Measurements from ENCODE around the gene NIPAL1.

NIPAL1 gene

DNA sequence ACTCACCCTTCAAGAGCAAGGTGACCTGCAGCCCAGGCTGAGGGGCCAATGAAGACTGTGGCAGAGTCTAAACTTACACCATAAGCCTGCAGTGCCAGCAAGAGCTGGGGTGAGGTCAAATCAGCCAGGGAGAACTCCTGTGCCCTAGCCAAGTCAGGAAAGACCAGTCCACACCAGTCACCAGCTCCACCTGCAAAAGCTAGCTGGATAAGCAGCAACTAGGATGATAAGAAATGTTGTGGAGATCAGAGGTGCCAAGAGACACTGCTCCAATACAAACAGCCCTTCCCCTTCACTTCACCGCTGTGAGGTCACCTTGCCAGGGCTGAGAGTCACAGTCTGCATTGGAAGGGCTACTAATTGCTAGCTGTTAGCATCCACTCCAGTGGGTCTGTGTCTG, 31.3 kb downstream of the NIPAL1 start:
- no peak overlapping the region for H2BK15ac ChIP-seq (ENCODE audit: low read length)
- H3K4me2 ChIP-seq (ENCODE audit: insufficient read depth, low read length, poor library complexity, severe bottlenecking), result no peak overlapping the region
- H3K14ac ChIP-seq (ENCODE audit: low read length), result no peak overlapping the region
- H4K91ac ChIP-seq (ENCODE audit: low read depth, low read length, poor library complexity), result no peak overlapping the region
- no peak overlapping the region for H2AK5ac ChIP-seq (ENCODE audit: low read depth, low read length)
- no peak overlapping the region for H2BK5ac ChIP-seq (ENCODE audit: low read length)
- H3K18ac ChIP-seq (ENCODE audit: low read length), result no peak overlapping the region
- no peak overlapping the region for H3K27ac ChIP-seq (replicated peaks; ENCODE audit: low read length)
- no peaks in the 10 kb centered on the region for H3K27me3 ChIP-seq (ENCODE audit: control insufficient read depth in 3 of 3, insufficient read depth in 3 of 3, low read depth in 1 of 3, low read length in 3 of 3)
- no peak overlapping the region for H3K23ac ChIP-seq (ENCODE audit: low read depth, low read length, poor library complexity)
- no peaks in the 10 kb centered on the region for H3K9me3 ChIP-seq (replicated peaks in 1 of 2; ENCODE audit: control insufficient read depth in 2 of 2, insufficient read depth in 1 of 2, low read depth in 1 of 2, low read length in 2 of 2)
- no peak overlapping the region for H3K4ac ChIP-seq (ENCODE audit: low read length)
- DNase-seq (ENCODE audit: low spot score), result no peak
- H3K4me3 ChIP-seq (ENCODE audit: low read length in 2 of 2), result no peak overlapping the region
- WGBS, 2 donors (ENCODE audit: extremely low coverage in 2 of 2, insufficient read length in 2 of 2, insufficient replicate concordance in 1 of 2), result no CpG with 5 or more reads among the region's 1 CpG
- no peak overlapping the region for H4K8ac ChIP-seq (ENCODE audit: low read depth, low read length)
- no peak overlapping the region for H2BK120ac ChIP-seq (ENCODE audit: low read depth, low read length)
- H3K36me3 ChIP-seq (replicated peaks in 1 of 2; ENCODE audit: control insufficient read depth in 2 of 2, insufficient read depth in 2 of 2, low read length in 2 of 2), result no peaks in the 10 kb centered on the region
- no peaks in the 10 kb centered on the region for H3K4me1 ChIP-seq (ENCODE audit: control insufficient read depth in 2 of 2, insufficient read depth in 1 of 2, low read depth in 1 of 2, low read length in 2 of 2)
- H2BK12ac ChIP-seq (ENCODE audit: low read length), result no peak overlapping the region
- H3K9ac ChIP-seq (ENCODE audit: low read depth, low read length, poor library complexity), result no peak overlapping the region
- H3K79me1 ChIP-seq (ENCODE audit: low read depth, low read length), result peaks cover 2% of the 10 kb centered on the region
- no peak overlapping the region for H2AFZ ChIP-seq (ENCODE audit: low read length)

DNA sequence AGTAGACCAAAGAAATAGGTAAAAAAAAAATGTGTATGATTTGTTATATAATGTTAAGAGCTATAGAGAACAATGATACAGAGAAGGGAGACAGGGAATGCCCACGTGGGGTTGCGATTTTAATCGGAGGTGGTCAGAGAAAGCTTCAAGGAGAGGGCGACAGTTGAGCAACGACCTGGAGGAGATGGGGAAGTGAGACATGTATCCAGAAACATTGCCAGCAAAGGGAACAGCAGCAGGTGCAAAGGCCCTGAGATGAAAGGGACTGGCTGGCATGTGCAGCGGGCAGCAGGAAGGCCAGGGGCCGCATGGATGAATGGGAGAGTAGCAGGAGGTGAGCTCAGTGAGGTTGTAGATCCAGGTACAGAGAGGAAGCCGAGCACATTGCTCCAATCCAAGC, 32.9 kb downstream of the NIPAL1 start:
- H2AK5ac ChIP-seq (ENCODE audit: low read depth, low read length), result no peak overlapping the region
- H3K9me3 ChIP-seq (replicated peaks in 1 of 2; ENCODE audit: control insufficient read depth in 2 of 2, insufficient read depth in 1 of 2, low read depth in 1 of 2, low read length in 2 of 2), result no peaks in the 10 kb centered on the region
- H4K91ac ChIP-seq (ENCODE audit: low read depth, low read length, poor library complexity), result no peak overlapping the region
- H2AFZ ChIP-seq (ENCODE audit: low read length), result no peak overlapping the region
- H2BK5ac ChIP-seq (ENCODE audit: low read length), result no peak overlapping the region
- no peak overlapping the region for H4K8ac ChIP-seq (ENCODE audit: low read depth, low read length)
- DNase-seq (ENCODE audit: low spot score), result no peak
- peaks cover 2% of the 10 kb centered on the region for H3K79me1 ChIP-seq (ENCODE audit: low read depth, low read length)
- H2BK120ac ChIP-seq (ENCODE audit: low read depth, low read length), result no peak overlapping the region
- H3K4ac ChIP-seq (ENCODE audit: low read length), result no peak overlapping the region
- H3K4me1 ChIP-seq (ENCODE audit: control insufficient read depth in 2 of 2, insufficient read depth in 1 of 2, low read depth in 1 of 2, low read length in 2 of 2), result no peaks in the 10 kb centered on the region
- no peak overlapping the region for H3K4me3 ChIP-seq (ENCODE audit: low read length in 2 of 2)
- H3K9ac ChIP-seq (ENCODE audit: low read depth, low read length, poor library complexity), result no peak overlapping the region
- no peak overlapping the region for H2BK15ac ChIP-seq (ENCODE audit: low read length)
- WGBS, 2 donors (ENCODE audit: extremely low coverage in 2 of 2, insufficient read length in 2 of 2, insufficient replicate concordance in 1 of 2), result no CpG with 5 or more reads among the region's 8 CpGs
- H3K27me3 ChIP-seq (ENCODE audit: control insufficient read depth in 3 of 3, insufficient read depth in 3 of 3, low read depth in 1 of 3, low read length in 3 of 3), result no peaks in the 10 kb centered on the region
- no peaks in the 10 kb centered on the region for H3K36me3 ChIP-seq (replicated peaks in 1 of 2; ENCODE audit: control insufficient read depth in 2 of 2, insufficient read depth in 2 of 2, low read length in 2 of 2)
- peak overlapping the region; percentile 58 for H3K23ac ChIP-seq (ENCODE audit: low read depth, low read length, poor library complexity)
- H3K27ac ChIP-seq (replicated peaks; ENCODE audit: low read length), result no peak overlapping the region
- H3K18ac ChIP-seq (ENCODE audit: low read length), result peak overlapping the region; percentile 51
- H3K14ac ChIP-seq (ENCODE audit: low read length), result no peak overlapping the region
- H3K4me2 ChIP-seq (ENCODE audit: insufficient read depth, low read length, poor library complexity, severe bottlenecking), result no peak overlapping the region
- no peak overlapping the region for H2BK12ac ChIP-seq (ENCODE audit: low read length)

DNA sequence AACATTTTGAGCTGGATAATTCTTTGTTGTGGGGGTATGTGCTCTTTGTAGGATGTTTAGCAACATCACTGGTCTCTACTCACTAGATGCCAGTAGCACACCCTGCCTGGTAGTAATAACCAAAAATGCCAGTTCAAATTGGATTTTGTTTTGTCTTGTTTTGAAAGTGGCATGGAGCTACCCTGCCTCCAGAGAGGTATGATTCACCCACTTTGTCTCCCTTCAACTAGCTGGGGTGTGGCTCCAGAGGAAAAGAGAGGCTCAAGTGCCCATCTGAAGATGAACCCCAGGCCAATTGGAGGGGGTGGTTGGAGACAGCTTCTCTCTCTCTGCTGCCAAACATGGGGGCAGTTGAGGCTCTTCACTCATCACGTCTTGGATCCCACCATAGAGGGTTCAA, 34.5 kb downstream of the NIPAL1 start:
- peaks cover 2% of the 10 kb centered on the region for H3K79me1 ChIP-seq (ENCODE audit: low read depth, low read length)
- H2BK15ac ChIP-seq (ENCODE audit: low read length), result no peak overlapping the region
- no peak overlapping the region for H2BK120ac ChIP-seq (ENCODE audit: low read depth, low read length)
- H2AK5ac ChIP-seq (ENCODE audit: low read depth, low read length), result no peak overlapping the region
- no peak overlapping the region for H3K27ac ChIP-seq (replicated peaks; ENCODE audit: low read length)
- no peaks in the 10 kb centered on the region for H3K27me3 ChIP-seq (ENCODE audit: control insufficient read depth in 3 of 3, insufficient read depth in 3 of 3, low read depth in 1 of 3, low read length in 3 of 3)
- no peaks in the 10 kb centered on the region for H3K36me3 ChIP-seq (replicated peaks in 1 of 2; ENCODE audit: control insufficient read depth in 2 of 2, insufficient read depth in 2 of 2, low read length in 2 of 2)
- H3K4me2 ChIP-seq (ENCODE audit: insufficient read depth, low read length, poor library complexity, severe bottlenecking), result no peak overlapping the region
- H3K9ac ChIP-seq (ENCODE audit: low read depth, low read length, poor library complexity), result no peak overlapping the region
- H3K14ac ChIP-seq (ENCODE audit: low read length), result no peak overlapping the region
- no peak for DNase-seq (ENCODE audit: low spot score)
- H4K91ac ChIP-seq (ENCODE audit: low read depth, low read length, poor library complexity), result no peak overlapping the region
- no CpG with 5 or more reads among the region's 1 CpG for WGBS, 2 donors (ENCODE audit: extremely low coverage in 2 of 2, insufficient read length in 2 of 2, insufficient replicate concordance in 1 of 2)
- H3K4me1 ChIP-seq (ENCODE audit: control insufficient read depth in 2 of 2, insufficient read depth in 1 of 2, low read depth in 1 of 2, low read length in 2 of 2), result no peaks in the 10 kb centered on the region
- no peak overlapping the region for H2AFZ ChIP-seq (ENCODE audit: low read length)
- no peak overlapping the region for H2BK5ac ChIP-seq (ENCODE audit: low read length)
- no peak overlapping the region for H3K23ac ChIP-seq (ENCODE audit: low read depth, low read length, poor library complexity)
- H3K4me3 ChIP-seq (ENCODE audit: low read length in 2 of 2), result no peak overlapping the region
- no peak overlapping the region for H3K4ac ChIP-seq (ENCODE audit: low read length)
- H3K9me3 ChIP-seq (replicated peaks in 1 of 2; ENCODE audit: control insufficient read depth in 2 of 2, insufficient read depth in 1 of 2, low read depth in 1 of 2, low read length in 2 of 2), result no peaks in the 10 kb centered on the region
- no peak overlapping the region for H3K18ac ChIP-seq (ENCODE audit: low read length)
- no peak overlapping the region for H4K8ac ChIP-seq (ENCODE audit: low read depth, low read length)
- no peak overlapping the region for H2BK12ac ChIP-seq (ENCODE audit: low read length)

DNA sequence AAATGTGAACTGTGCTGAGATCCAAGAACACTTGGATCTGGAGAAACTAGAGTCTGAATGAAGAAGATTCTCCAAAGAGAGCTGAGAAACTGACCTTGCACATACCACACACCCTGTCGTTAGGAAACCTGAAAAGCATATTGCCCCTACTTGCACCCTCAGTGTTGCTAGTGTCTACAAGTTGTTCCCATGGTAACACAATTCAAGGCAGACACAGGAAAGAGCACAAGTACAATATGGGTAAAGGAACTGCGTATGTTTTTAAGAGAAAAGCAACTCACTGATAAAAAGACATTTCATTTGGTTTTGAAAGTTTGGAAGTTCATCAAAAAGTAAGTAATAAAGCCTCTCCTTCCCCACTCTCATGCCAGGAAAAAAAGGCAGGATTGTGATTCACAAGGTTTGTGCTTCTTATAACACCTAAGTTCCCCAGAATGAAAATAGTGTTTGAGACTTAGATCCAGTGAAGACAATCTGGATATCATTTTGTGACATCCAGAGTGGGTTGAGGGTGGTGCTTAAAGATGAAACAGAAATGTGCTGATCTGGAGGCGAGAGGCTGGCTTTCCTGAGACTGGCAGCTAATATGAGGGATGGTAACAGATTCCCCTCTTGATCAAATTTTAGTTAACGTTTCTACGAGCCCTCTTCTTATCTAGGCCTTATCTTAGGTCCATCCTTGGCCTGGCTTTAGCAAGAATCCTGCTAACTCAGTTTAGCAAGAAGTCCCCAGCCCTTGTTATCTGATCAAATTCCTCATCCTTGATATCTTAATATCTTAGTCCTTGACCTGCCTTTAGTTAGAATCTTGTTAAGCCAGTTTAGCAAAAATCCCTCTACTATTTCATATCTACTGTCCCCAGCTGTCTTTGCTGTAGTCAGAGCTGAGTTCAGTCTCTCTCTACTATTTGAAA, 42.3 kb downstream of the NIPAL1 start:
- peak overlapping the region in 1 of 2 donors; percentile 6 for H3K4me3 ChIP-seq (ENCODE audit: low read length in 2 of 2)
- no peak overlapping the region for H3K14ac ChIP-seq (ENCODE audit: low read length)
- no peak overlapping the region for H2BK5ac ChIP-seq (ENCODE audit: low read length)
- no peak overlapping the region for H2AFZ ChIP-seq (ENCODE audit: low read length)
- H2BK120ac ChIP-seq (ENCODE audit: low read depth, low read length), result no peak overlapping the region
- no peak overlapping the region for H3K4me2 ChIP-seq (ENCODE audit: insufficient read depth, low read length, poor library complexity, severe bottlenecking)
- H3K4me1 ChIP-seq (ENCODE audit: control insufficient read depth in 2 of 2, insufficient read depth in 1 of 2, low read depth in 1 of 2, low read length in 2 of 2), result peaks cover 0 to 8% of the 10 kb centered on the region in 2 donors
- no peak overlapping the region for H2BK15ac ChIP-seq (ENCODE audit: low read length)
- WGBS, 2 donors (ENCODE audit: extremely low coverage in 2 of 2, insufficient read length in 2 of 2, insufficient replicate concordance in 1 of 2), result no CpG with 5 or more reads among the region's 5 CpGs
- no peak overlapping the region for H2AK5ac ChIP-seq (ENCODE audit: low read depth, low read length)
- H3K18ac ChIP-seq (ENCODE audit: low read length), result no peak overlapping the region
- no peaks in the 10 kb centered on the region for H3K27me3 ChIP-seq (ENCODE audit: control insufficient read depth in 3 of 3, insufficient read depth in 3 of 3, low read depth in 1 of 3, low read length in 3 of 3)
- H4K8ac ChIP-seq (ENCODE audit: low read depth, low read length), result no peak overlapping the region
- peaks cover 0 to 3% of the 10 kb centered on the region in 2 donors for H3K9me3 ChIP-seq (replicated peaks in 1 of 2; ENCODE audit: control insufficient read depth in 2 of 2, insufficient read depth in 1 of 2, low read depth in 1 of 2, low read length in 2 of 2)
- no peak overlapping the region for H3K23ac ChIP-seq (ENCODE audit: low read depth, low read length, poor library complexity)
- H3K4ac ChIP-seq (ENCODE audit: low read length), result no peak overlapping the region
- no peak overlapping the region for H3K27ac ChIP-seq (replicated peaks; ENCODE audit: low read length)
- H4K91ac ChIP-seq (ENCODE audit: low read depth, low read length, poor library complexity), result no peak overlapping the region
- H3K79me1 ChIP-seq (ENCODE audit: low read depth, low read length), result no peaks in the 10 kb centered on the region
- no peak overlapping the region for H3K9ac ChIP-seq (ENCODE audit: low read depth, low read length, poor library complexity)
- H3K36me3 ChIP-seq (replicated peaks in 1 of 2; ENCODE audit: control insufficient read depth in 2 of 2, insufficient read depth in 2 of 2, low read length in 2 of 2), result no peaks in the 10 kb centered on the region
- DNase-seq (ENCODE audit: low spot score), result no peak
- H2BK12ac ChIP-seq (ENCODE audit: low read length), result no peak overlapping the region
